Astrocyte (in vitro differentiated cells and primary cell): ENCODE data around the gene NCR1. TPM values are rescaled to one million over a fixed set of nuclear protein-coding genes. Genes with fewer than 3 reads are reported as not detected.
"Not testable (repeated sequence)": the region's sequence is repeated elsewhere in the genome, so short reads cannot be mapped to it uniquely, and the experiment has no call there.

Experiments used
- DNase-seq: peaks from one replicate; pipeline ENCODE4 v3.0.0-alpha.2; 2010; ENCODE audit warnings: low read depth
- FAIRE-seq: peaks from 2 replicates; lab custom pipeline; 2011; peaks lifted over from hg19 to GRCh38; lab: Jason Lieb, UNC
- H2AFZ ChIP-seq: 2 replicates; pipeline ENCODE4 v1.6.0; 2012; ENCODE audit warnings: low read depth, low read length, inconsistent platforms
- H3K27ac ChIP-seq: 2 replicates; pipeline ENCODE4 v1.5.1; 2011; ENCODE audit warnings: low read depth, low read length, inconsistent platforms
- H3K27me3 ChIP-seq: 2 replicates; pipeline ENCODE4 v1.6.0; 2011; ENCODE audit warnings: low read length, inconsistent platforms; ENCODE audit not compliant: insufficient read depth
- H3K36me3 ChIP-seq: 2 replicates; pipeline ENCODE4 v1.5.1; 2011; ENCODE audit warnings: low read length, inconsistent platforms; ENCODE audit not compliant: insufficient read depth
- H3K4me1 ChIP-seq: 2 replicates; pipeline ENCODE4 v1.5.1; 2011; ENCODE audit warnings: low read length, inconsistent platforms; ENCODE audit not compliant: insufficient read depth
- H3K4me2 ChIP-seq: 2 replicates; pipeline ENCODE4 v1.6.0; 2012; ENCODE audit warnings: low read length, inconsistent platforms
- H3K4me3 ChIP-seq: 2 replicates; pipeline ENCODE4 v1.5.1; 2011; ENCODE audit warnings: low read depth, mild to moderate bottlenecking, low read length, inconsistent platforms; ENCODE audit not compliant: insufficient read depth
- H3K79me2 ChIP-seq: 2 replicates; pipeline ENCODE4 v1.6.0; 2012; ENCODE audit warnings: mild to moderate bottlenecking, low read length, inconsistent platforms; ENCODE audit not compliant: insufficient read depth
- H3K9ac ChIP-seq: 2 replicates; pipeline ENCODE4 v1.6.0; 2012; ENCODE audit warnings: mild to moderate bottlenecking, low read length, inconsistent platforms
- H3K9me3 ChIP-seq: 2 replicates; pipeline ENCODE4 v1.5.1; 2012; ENCODE audit warnings: low read depth, mild to moderate bottlenecking, low read length, inconsistent platforms; ENCODE audit not compliant: insufficient read depth
- H4K20me1 ChIP-seq: 2 replicates; pipeline ENCODE4 v1.6.0; 2012; ENCODE audit warnings: low read length, inconsistent platforms; ENCODE audit not compliant: insufficient read depth
- H3K27ac Mint-ChIP-seq: one replicate; pipeline ENCODE4 v1.8.0; 2021; ENCODE audit warnings: mild to moderate bottlenecking, mixed read lengths; ENCODE audit not compliant: unreplicated experiment
- H3K27me3 Mint-ChIP-seq: one replicate; pipeline ENCODE4 v1.8.0; 2021; ENCODE audit warnings: low read depth, mixed read lengths; ENCODE audit not compliant: unreplicated experiment
- H3K36me3 Mint-ChIP-seq: one replicate; pipeline ENCODE4 v1.8.0; 2021; ENCODE audit warnings: low read depth, mixed read lengths; ENCODE audit not compliant: unreplicated experiment
- H3K4me1 Mint-ChIP-seq: one replicate; pipeline ENCODE4 v1.8.0; 2021; ENCODE audit warnings: low read depth, mixed read lengths; ENCODE audit not compliant: unreplicated experiment
- H3K4me3 Mint-ChIP-seq: one replicate; pipeline ENCODE4 v1.8.0; 2021; ENCODE audit warnings: mild to moderate bottlenecking, moderate library complexity, mixed read lengths; ENCODE audit not compliant: unreplicated experiment
- H3K9me3 Mint-ChIP-seq: one replicate; pipeline ENCODE4 v1.8.0; 2021; ENCODE audit warnings: mild to moderate bottlenecking, mixed read lengths; ENCODE audit not compliant: unreplicated experiment
- EZH2 ChIP-seq: IDR thresholded peaks from 2 replicates; pipeline ENCODE4 v1.6.1; 2012; ENCODE audit warnings: mild to moderate bottlenecking, low read length, inconsistent platforms; ENCODE audit not compliant: insufficient read depth
- total RNA-seq: library from RNA; stranded (reverse); gene quantifications from 2 replicates; pipeline ENCODE4 v1.2.1, GENCODE V29; 2021
- TF ChIP-seq, protein P1 (sequence below): IDR thresholded peaks from 2 replicates; pipeline ENCODE4 v1.5.1; 2011; ENCODE audit warnings: low read depth, mild to moderate bottlenecking, inconsistent platforms, low read length, moderate library complexity; ENCODE audit not compliant: insufficient read depth

The NCR1 gene
- total RNA-seq, 1 donor from 2014 or later, result not detected

- FAIRE-seq, result no peak
- Histone ChIP-seq H3K9ac (no peak within 1 kb of the TSS), H3K27me3 (no peaks in the 10 kb centered on the region), H3K9me3 (no peaks in the 10 kb centered on the region), H3K27ac (no peak within 1 kb of the TSS), H3K4me2 (no peak within 1 kb of the TSS), H2AFZ (no peak within 1 kb of the TSS), H3K36me3 (no peaks in the 10 kb centered on the region), H3K4me1 (no peaks in the 10 kb centered on the region), H3K79me2 (no peaks in the 10 kb centered on the region), H4K20me1 (no peaks in the 10 kb centered on the region), H3K4me3 (no peak within 1 kb of the TSS)
- no peak for TF ChIP-seq EZH2
- TF ChIP-seq, protein P1, sequence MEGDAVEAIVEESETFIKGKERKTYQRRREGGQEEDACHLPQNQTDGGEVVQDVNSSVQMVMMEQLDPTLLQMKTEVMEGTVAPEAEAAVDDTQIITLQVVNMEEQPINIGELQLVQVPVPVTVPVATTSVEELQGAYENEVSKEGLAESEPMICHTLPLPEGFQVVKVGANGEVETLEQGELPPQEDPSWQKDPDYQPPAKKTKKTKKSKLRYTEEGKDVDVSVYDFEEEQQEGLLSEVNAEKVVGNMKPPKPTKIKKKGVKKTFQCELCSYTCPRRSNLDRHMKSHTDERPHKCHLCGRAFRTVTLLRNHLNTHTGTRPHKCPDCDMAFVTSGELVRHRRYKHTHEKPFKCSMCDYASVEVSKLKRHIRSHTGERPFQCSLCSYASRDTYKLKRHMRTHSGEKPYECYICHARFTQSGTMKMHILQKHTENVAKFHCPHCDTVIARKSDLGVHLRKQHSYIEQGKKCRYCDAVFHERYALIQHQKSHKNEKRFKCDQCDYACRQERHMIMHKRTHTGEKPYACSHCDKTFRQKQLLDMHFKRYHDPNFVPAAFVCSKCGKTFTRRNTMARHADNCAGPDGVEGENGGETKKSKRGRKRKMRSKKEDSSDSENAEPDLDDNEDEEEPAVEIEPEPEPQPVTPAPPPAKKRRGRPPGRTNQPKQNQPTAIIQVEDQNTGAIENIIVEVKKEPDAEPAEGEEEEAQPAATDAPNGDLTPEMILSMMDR, result no peak
- H3K27ac Mint-ChIP-seq, result no peak within 1 kb of the TSS
- no peaks in the 10 kb centered on the region for H3K4me1 Mint-ChIP-seq
- H3K9me3 Mint-ChIP-seq, result peaks cover 2% of the 10 kb centered on the region
- H3K36me3 Mint-ChIP-seq, result no peaks in the 10 kb centered on the region
- H3K4me3 Mint-ChIP-seq, result no peak within 1 kb of the TSS
- H3K27me3 Mint-ChIP-seq, result peaks cover 5% of the 10 kb centered on the region
- DNase-seq, result no peak
Measured at GRCh38 chr19:54947381-54947780, 41.4 kb downstream of the NCR1 start, which contains the start of gene NLRP7. Gene NLRP7 (minus strand): TSS chr19:54947530.

GRCh38 chr19:54949412-54949811, 43.5 kb downstream of the NCR1 start:
- no peak for FAIRE-seq
- no peaks in the 10 kb centered on the region for H3K79me2 ChIP-seq
- no peak overlapping the region for H3K4me3 Mint-ChIP-seq
- H3K4me2 ChIP-seq, result no peak overlapping the region
- H3K9ac ChIP-seq, result no peak overlapping the region
- no peaks in the 10 kb centered on the region for H3K36me3 ChIP-seq
- no peak overlapping the region for H3K27ac ChIP-seq
- no peak overlapping the region for H2AFZ ChIP-seq
- peaks cover 3% of the 10 kb centered on the region for H3K27me3 Mint-ChIP-seq
- H3K36me3 Mint-ChIP-seq, result no peaks in the 10 kb centered on the region
- H3K27me3 ChIP-seq, result no peaks in the 10 kb centered on the region
- peaks cover 3% of the 10 kb centered on the region for H3K4me1 Mint-ChIP-seq
- no peaks in the 10 kb centered on the region for H4K20me1 ChIP-seq
- no peaks in the 10 kb centered on the region for H3K9me3 Mint-ChIP-seq
- H3K27ac Mint-ChIP-seq, result no peak overlapping the region
- no peaks in the 10 kb centered on the region for H3K4me1 ChIP-seq
- no peaks in the 10 kb centered on the region for H3K9me3 ChIP-seq
- TF ChIP-seq EZH2, result no peak
- TF ChIP-seq, protein P1, result no peak
- no peak overlapping the region for H3K4me3 ChIP-seq
- no peak for DNase-seq

- not testable (repeated sequence) for H3K27ac Mint-ChIP-seq, DNase-seq, H3K9me3 Mint-ChIP-seq
Measured at GRCh38 chr19:54950580-54950979, 44.6 kb downstream of the NCR1 start.

More at GRCh38 chr19:54950580-54950979, 44.6 kb downstream of the NCR1 start:
- H3K9ac ChIP-seq, H3K36me3 ChIP-seq, H2AFZ ChIP-seq, H3K27me3 Mint-ChIP-seq, H3K79me2 ChIP-seq, H3K4me1 ChIP-seq, H3K4me1 Mint-ChIP-seq, H4K20me1 ChIP-seq, FAIRE-seq, H3K36me3 Mint-ChIP-seq, H3K4me3 ChIP-seq, H3K27ac ChIP-seq, H3K4me2 ChIP-seq, H3K9me3 ChIP-seq, H3K4me3 Mint-ChIP-seq, H3K27me3 ChIP-seq: not testable (repeated sequence)
